ENCODE measurements around the gene APOBEC3H. TPM values are rescaled to one million over a fixed set of nuclear protein-coding genes. Genes with fewer than 3 reads are reported as not detected.

The APOBEC3H gene
- total RNA-seq, 4 donors from 2014 or later = 0.67 TPM; not detected in 3

DNA sequence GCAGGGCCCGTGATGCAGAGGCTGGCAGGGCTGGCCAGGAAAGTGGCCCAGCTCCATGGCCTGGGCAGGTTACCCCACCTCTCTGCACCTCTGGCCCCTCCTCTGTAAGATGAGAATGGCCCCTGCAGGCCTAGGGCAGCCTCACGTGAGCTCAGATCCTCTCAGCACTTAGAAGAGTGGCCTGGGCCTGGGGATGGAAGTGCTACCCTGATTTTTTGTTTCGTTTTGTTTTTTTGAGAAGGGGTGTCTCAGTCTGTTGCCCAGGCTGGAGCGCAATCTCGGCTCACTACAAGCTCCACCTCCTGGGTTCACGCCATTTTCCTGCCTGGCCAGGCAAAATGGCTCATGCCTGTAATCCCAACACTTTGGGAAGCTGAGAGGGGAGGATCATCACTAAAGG is 982 bp downstream of the APOBEC3H start:
- DNase-seq = peak; percentile 25 to 49
- H3K27ac ChIP-seq = no peak overlapping the region

DNA sequence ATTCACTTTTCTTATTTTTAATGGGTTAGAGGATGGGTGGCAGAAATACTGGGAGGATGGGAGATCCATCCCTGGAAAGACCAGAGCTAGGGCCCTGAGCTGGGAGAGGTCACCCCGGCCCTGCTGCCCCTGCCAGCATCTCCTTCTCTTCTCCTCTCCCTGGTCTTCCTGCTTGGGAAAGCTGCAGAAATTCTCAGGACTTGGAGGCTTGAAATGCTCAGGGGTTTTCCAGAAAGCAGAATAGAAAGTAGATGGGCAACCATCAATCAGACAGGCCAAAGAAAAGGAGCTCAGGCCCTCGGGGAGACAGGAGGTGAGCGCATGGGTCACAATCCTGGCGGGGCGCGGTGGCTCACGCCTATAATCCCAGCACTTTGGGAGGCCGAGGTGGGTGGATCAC is 1.5 kb downstream of the APOBEC3H start:
- no peaks in the 10 kb centered on the region for H3K27me3 ChIP-seq
- DNase-seq = no peak
- intact Hi-C loops (cut with DNase I) = no loop called here
- H3K36me3 ChIP-seq = no peaks in the 10 kb centered on the region
- WGBS, 2 donors = 81 to 90% methylated on average over 8 of the region's 8 CpGs
- TF ChIP-seq, protein P1, sequence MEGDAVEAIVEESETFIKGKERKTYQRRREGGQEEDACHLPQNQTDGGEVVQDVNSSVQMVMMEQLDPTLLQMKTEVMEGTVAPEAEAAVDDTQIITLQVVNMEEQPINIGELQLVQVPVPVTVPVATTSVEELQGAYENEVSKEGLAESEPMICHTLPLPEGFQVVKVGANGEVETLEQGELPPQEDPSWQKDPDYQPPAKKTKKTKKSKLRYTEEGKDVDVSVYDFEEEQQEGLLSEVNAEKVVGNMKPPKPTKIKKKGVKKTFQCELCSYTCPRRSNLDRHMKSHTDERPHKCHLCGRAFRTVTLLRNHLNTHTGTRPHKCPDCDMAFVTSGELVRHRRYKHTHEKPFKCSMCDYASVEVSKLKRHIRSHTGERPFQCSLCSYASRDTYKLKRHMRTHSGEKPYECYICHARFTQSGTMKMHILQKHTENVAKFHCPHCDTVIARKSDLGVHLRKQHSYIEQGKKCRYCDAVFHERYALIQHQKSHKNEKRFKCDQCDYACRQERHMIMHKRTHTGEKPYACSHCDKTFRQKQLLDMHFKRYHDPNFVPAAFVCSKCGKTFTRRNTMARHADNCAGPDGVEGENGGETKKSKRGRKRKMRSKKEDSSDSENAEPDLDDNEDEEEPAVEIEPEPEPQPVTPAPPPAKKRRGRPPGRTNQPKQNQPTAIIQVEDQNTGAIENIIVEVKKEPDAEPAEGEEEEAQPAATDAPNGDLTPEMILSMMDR (IDR thresholded peaks at IDR 0.05) = no peak
- peaks cover 0 to 4% of the 10 kb centered on the region in 2 donors for H3K4me1 ChIP-seq
- H3K27ac ChIP-seq = no peak overlapping the region
- H3K9me3 ChIP-seq = no peaks in the 10 kb centered on the region
- no peak overlapping the region for H3K4me3 ChIP-seq (replicated peaks in 1 of 3)

More for the DNA sequence above, 982 bp downstream of the APOBEC3H start:
- WGBS, 2 donors = 52 to 55% methylated on average over 6 of the region's 6 CpGs
- no peaks in the 10 kb centered on the region for H3K27me3 ChIP-seq
- peaks cover 0 to 4% of the 10 kb centered on the region in 2 donors for H3K4me1 ChIP-seq
- TF ChIP-seq POLR2A (IDR thresholded peaks at IDR 0.05) = no peak
- TF ChIP-seq, protein P1 (IDR thresholded peaks at IDR 0.05) = no peak
- H3K4me3 ChIP-seq (replicated peaks in 1 of 3) = no peak overlapping the region
- intact Hi-C loops (cut with DNase I) = no loop called here
- H3K9me3 ChIP-seq = no peaks in the 10 kb centered on the region
- no peaks in the 10 kb centered on the region for H3K36me3 ChIP-seq

DNA sequence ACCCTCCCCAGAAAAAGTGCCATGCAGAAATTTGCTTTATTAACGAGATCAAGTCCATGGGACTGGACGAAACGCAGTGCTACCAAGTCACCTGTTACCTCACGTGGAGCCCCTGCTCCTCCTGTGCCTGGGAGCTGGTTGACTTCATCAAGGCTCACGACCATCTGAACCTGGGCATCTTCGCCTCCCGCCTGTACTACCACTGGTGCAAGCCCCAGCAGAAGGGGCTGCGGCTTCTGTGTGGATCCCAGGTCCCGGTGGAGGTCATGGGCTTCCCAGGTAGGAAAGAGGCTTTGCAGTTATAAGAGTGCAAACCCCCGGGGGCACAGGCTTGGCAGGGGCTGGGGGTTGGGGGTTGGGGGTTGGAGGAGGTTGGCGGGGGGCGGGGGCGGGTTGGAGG is 4.2 kb downstream of the APOBEC3H start:
- Histone ChIP-seq H3K9me3 (no peaks in the 10 kb centered on the region), H3K4me3 (replicated peaks in 1 of 3) (no peak overlapping the region), H3K27ac (no peak overlapping the region), H3K36me3 (no peaks in the 10 kb centered on the region), H3K27me3 (no peaks in the 10 kb centered on the region), H3K4me1 (peaks cover 0 to 4% of the 10 kb centered on the region in 2 donors)
- no peak for TF ChIP-seq POLR2A (IDR thresholded peaks at IDR 0.05)
- TF ChIP-seq, protein P1 (IDR thresholded peaks at IDR 0.05) = no peak
- no peak for DNase-seq
- intact Hi-C loops (cut with DNase I) = no loop called here
- WGBS, 2 donors = 76 to 99% methylated on average over 7 to 8 of the region's 13 CpGs

DNA sequence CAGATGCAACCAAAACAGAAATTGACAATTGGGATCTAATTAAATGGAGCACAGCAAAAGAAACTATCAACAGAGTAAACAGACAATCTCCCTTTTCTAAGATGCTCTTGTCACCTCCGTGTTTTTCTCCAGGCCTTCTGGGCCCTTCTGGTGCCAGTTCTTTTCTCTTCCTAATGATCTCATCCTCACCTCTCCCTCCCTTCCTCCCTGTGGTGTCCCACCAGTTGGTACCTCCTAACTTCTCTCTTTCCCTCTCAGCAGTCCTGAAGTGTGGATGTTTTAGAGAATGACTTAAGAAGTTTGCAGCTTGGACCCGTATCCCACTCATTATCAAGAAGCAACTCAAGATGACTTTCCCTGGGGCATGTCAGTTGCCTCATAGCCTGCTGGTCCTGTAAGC is 6.4 kb downstream of the APOBEC3H start:
- Histone ChIP-seq H3K27me3 (no peaks in the 10 kb centered on the region), H3K4me1 (peaks cover 0 to 4% of the 10 kb centered on the region in 2 donors), H3K36me3 (no peaks in the 10 kb centered on the region), H3K4me3 (replicated peaks in 1 of 3) (no peak overlapping the region), H3K9me3 (no peaks in the 10 kb centered on the region), H3K27ac (no peak overlapping the region)
- no peak for DNase-seq
- intact Hi-C loops (cut with DNase I) = no loop called here
- TF ChIP-seq, protein P1 (IDR thresholded peaks at IDR 0.05) = no peak
- no peak for TF ChIP-seq POLR2A (IDR thresholded peaks at IDR 0.05)
- WGBS, 2 donors = 67 to 82% methylated on average over 2 of the region's 2 CpGs

DNA sequence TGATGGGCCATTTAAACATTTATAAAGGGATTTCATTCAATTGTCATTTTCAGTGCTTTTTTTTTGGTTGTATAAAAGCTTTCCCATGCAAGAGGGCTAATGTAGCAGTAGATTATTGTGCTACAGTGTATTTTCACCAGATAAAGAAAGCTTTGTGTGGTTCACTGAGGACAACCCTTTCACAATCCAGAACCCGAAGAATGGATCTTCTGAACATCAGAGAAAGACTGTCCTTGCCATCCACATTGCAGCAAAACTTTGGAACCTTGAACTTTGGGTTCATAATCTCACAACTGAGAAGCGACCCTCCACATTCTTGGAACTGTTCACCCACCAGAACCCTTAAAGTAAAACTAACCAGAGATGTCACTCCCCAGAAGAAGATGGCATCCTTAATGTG is 9.3 kb downstream of the APOBEC3H start:
- no peak overlapping the region for H3K27ac ChIP-seq
- intact Hi-C loops (cut with DNase I) = no loop called here
- DNase-seq = no peak

More for the DNA sequence above, 9.3 kb downstream of the APOBEC3H start:
- H3K4me3 ChIP-seq (replicated peaks in 1 of 3) = no peak overlapping the region
- H3K4me1 ChIP-seq = no peaks in the 10 kb centered on the region
- TF ChIP-seq POLR2A (IDR thresholded peaks at IDR 0.05) = no peak
- TF ChIP-seq, protein P1 (IDR thresholded peaks at IDR 0.05) = no peak
- no peaks in the 10 kb centered on the region for H3K27me3 ChIP-seq
- 89 to 91% methylated on average over 2 of the region's 2 CpGs for WGBS, 2 donors
- no peaks in the 10 kb centered on the region for H3K36me3 ChIP-seq
- H3K9me3 ChIP-seq = no peaks in the 10 kb centered on the region

Data from thyroid gland (tissue), 4 donors.